Prostate gland (tissue), 2 donors: ENCODE results near the gene CDC42BPB. TPM values are rescaled to one million over a fixed set of nuclear protein-coding genes. Genes with fewer than 3 reads are reported as not detected.
A peak's percentile ranks its signal among the peaks of the same experiment; 100 is the strongest.

ENCODE experiments used
- DNase-seq: peaks from one replicate; pipeline ENCODE4 v3.0.0-alpha.2; 2019; ENCODE audit warnings: low spot score
- H3K27ac ChIP-seq, 2 donors: fragments of 200-600 bp; sonication (generic); 2 replicates each; pipeline ENCODE4 v1.5.1; 2017 to 2019
- H3K27me3 ChIP-seq: fragments of 200-600 bp; sonication (generic); replicated peaks from 2 replicates; pipeline ENCODE4 v1.5.1; 2019; ENCODE audit not compliant: insufficient read depth
- H3K36me3 ChIP-seq, 2 donors: fragments of 200-600 bp; sonication (generic); 1 replicate in 1 of 2; 2 replicates in 1 of 2; pipeline versions ENCODE4 v1.5.1 to v1.8.1; 2017 to 2019
- H3K4me1 ChIP-seq: fragments of 200-600 bp; sonication (generic); replicated peaks from 2 replicates; pipeline ENCODE4 v1.5.1; 2019
- H3K4me3 ChIP-seq, 2 donors: fragments of 200-600 bp; sonication (generic); 2 replicates each; pipeline ENCODE4 v1.5.1; 2017 to 2019
- H3K9me3 ChIP-seq: fragments of 200-600 bp; sonication (generic); 2 replicates; pipeline ENCODE4 v1.5.1; 2017
- CTCF ChIP-seq, 4 experiments: fragments of 200-600 bp in 2 of 4; fragments of 450-650 bp in 2 of 4; sonication (generic) in 2 of 4; IDR thresholded peaks; 1 replicate in 3 of 4; 2 replicates in 1 of 4; pipeline ENCODE4 v1.5.1; 2016 to 2019; ENCODE audit warnings: antibody characterized with exemption in 4 of 4, mild to moderate bottlenecking in 2 of 4, moderate library complexity in 2 of 4
- POLR2A ChIP-seq: fragments of 450-650 bp; IDR thresholded peaks from one replicate; pipeline ENCODE4 v1.6.1; 2016; ENCODE audit warnings: antibody characterized with exemption, mild to moderate bottlenecking
- POLR2AphosphoS5 ChIP-seq: sonication (generic); formaldehyde crosslinking; IDR thresholded peaks from one replicate; pipeline ENCODE4 v1.6.1; 2017; ENCODE audit warnings: antibody characterized with exemption
- WGBS: methylation state at CpG from one replicate; pipeline ENCODE4 v1.1.5; 2018; 5-methylcytosine and 5-hydroxymethylcytosine counted together
- intact Hi-C: fragments of 100-400 bp; cut with DNase I; formaldehyde crosslinking; loops from one replicate; pipeline ENCODE4 v1.14.2; 2022
- total RNA-seq, 2 donors: library from RNA; depleted of rRNA; stranded (reverse); fragments of >200 nt; gene quantifications; one replicate each; pipeline ENCODE4 v1.1.0, GENCODE V29; 2016

The CDC42BPB gene
- total RNA-seq, 2 donors from 2014 or later, result 78.9 to 172 TPM

- Histone ChIP-seq H3K27ac (no peak overlapping the region), H3K9me3 (no peaks in the 10 kb centered on the region), H3K4me3 (no peak overlapping the region), H3K4me1 (peaks cover 7% of the 10 kb centered on the region), H3K27me3 (no peaks in the 10 kb centered on the region), H3K36me3 (no peaks in the 10 kb centered on the region)
- no peak for DNase-seq
- TF ChIP-seq POLR2AphosphoS5 (no peak), CTCF (IDR thresholded peaks at IDR 0.05) (no peak), POLR2A (no peak)
- intact Hi-C loops, result no loop called here
- 60% methylated on average over 22 of the region's 22 CpGs for WGBS
These were observed 11.2 kb upstream of the CDC42BPB start for GRCh38 chr14:103068351-103069073.

GRCh38 chr14:103067231-103067954 is 10.0 kb upstream of the CDC42BPB start:
- Histone ChIP-seq H3K4me3 (no peak overlapping the region), H3K4me1 (peaks cover 7% of the 10 kb centered on the region), H3K27ac (no peak overlapping the region), H3K9me3 (no peaks in the 10 kb centered on the region), H3K36me3 (no peaks in the 10 kb centered on the region), H3K27me3 (no peaks in the 10 kb centered on the region)
- 43% methylated on average over 8 of the region's 8 CpGs for WGBS
- intact Hi-C loops, result no loop called here
- no peak for DNase-seq
- TF ChIP-seq CTCF (IDR thresholded peaks at IDR 0.05) (no peak), POLR2AphosphoS5 (peak; percentile 75)

- 75% methylated on average over 9 of the region's 9 CpGs for WGBS
- no peaks in the 10 kb centered on the region for H3K27me3 ChIP-seq
- no peaks in the 10 kb centered on the region for H3K36me3 ChIP-seq
- no peak overlapping the region for H3K4me3 ChIP-seq
- DNase-seq, result no peak
- no peaks in the 10 kb centered on the region for H3K9me3 ChIP-seq
- no peak for TF ChIP-seq POLR2A
- TF ChIP-seq CTCF (IDR thresholded peaks at IDR 0.05), result no peak
- TF ChIP-seq POLR2AphosphoS5, result no peak
- H3K4me1 ChIP-seq, result peaks cover 1% of the 10 kb centered on the region
- no peak overlapping the region for H3K27ac ChIP-seq
- intact Hi-C loops, result no loop called here
These were observed 9.1 kb upstream of the CDC42BPB start for GRCh38 chr14:103066399-103066798.

- H3K36me3 ChIP-seq, result no peaks in the 10 kb centered on the region
- DNase-seq, result no peak
- H3K4me1 ChIP-seq, result no peaks in the 10 kb centered on the region
- H3K27me3 ChIP-seq, result no peaks in the 10 kb centered on the region
- no peaks in the 10 kb centered on the region for H3K9me3 ChIP-seq
- TF ChIP-seq CTCF (IDR thresholded peaks at IDR 0.05) (no peak), POLR2AphosphoS5 (no peak), POLR2A (no peak)
- intact Hi-C loops, result no loop called here
- H3K4me3 ChIP-seq, result no peak overlapping the region
- no peak overlapping the region for H3K27ac ChIP-seq
- 82% methylated on average over 7 of the region's 7 CpGs for WGBS
These were observed 8.5 kb upstream of the CDC42BPB start for GRCh38 chr14:103065861-103066260.

- no peaks in the 10 kb centered on the region for H3K36me3 ChIP-seq
- no peaks in the 10 kb centered on the region for H3K4me1 ChIP-seq
- no peak overlapping the region for H3K4me3 ChIP-seq
- 88% methylated on average over 12 of the region's 12 CpGs for WGBS
- no peaks in the 10 kb centered on the region for H3K27me3 ChIP-seq
- TF ChIP-seq POLR2A (no peak), CTCF (IDR thresholded peaks at IDR 0.05) (no peak), POLR2AphosphoS5 (no peak)
- no peak overlapping the region for H3K27ac ChIP-seq
- DNase-seq, result no peak
- intact Hi-C loops, result no loop called here
- H3K9me3 ChIP-seq, result no peaks in the 10 kb centered on the region
These were observed 7.6 kb upstream of the CDC42BPB start for GRCh38 chr14:103064978-103065377.
